BJ (cell line): ENCODE measurements around the gene PRSS1. TPM values are rescaled to one million over a fixed set of nuclear protein-coding genes. Genes with fewer than 3 reads are reported as not detected.

Experiments
- CTCF ChIA-PET: fragments of 350-600 bp; formaldehyde crosslinking; extraction: SDS; loops from one replicate; lab custom pipeline; 2021; ENCODE audit warnings: antibody characterized with exemption, inconsistent platforms; lab: Yijun Ruan, JAX
- POLR2A ChIA-PET: fragments of 300-600 bp; sonication (Branson Sonifier 250); formaldehyde crosslinking; extraction: SDS; loops from one replicate; lab custom pipeline; 2021; ENCODE audit warnings: antibody characterized with exemption; lab: Charles Lee
- DNase-seq: peaks from one replicate; pipeline ENCODE4 v3.0.0-alpha.2; 2011; ENCODE audit warnings: low read depth
- H3K27me3 ChIP-seq: 2 replicates; pipeline ENCODE4 v1.6.0; 2011; ENCODE audit warnings: low read length; ENCODE audit not compliant: control insufficient read depth, insufficient read depth
- H3K36me3 ChIP-seq: 2 replicates; pipeline ENCODE4 v1.5.1; 2011; ENCODE audit warnings: low read length; ENCODE audit not compliant: control insufficient read depth, insufficient read depth
- H3K4me3 ChIP-seq: 2 replicates; pipeline ENCODE4 v1.5.1; 2011; ENCODE audit warnings: low read depth, mild to moderate bottlenecking, control low read depth, low read length
- polyA plus RNA-seq: library from polyadenylated mRNA; depleted of rRNA; stranded (reverse); fragments of >200 nt; gene quantifications from 2 replicates; pipeline ENCODE4 v1.2.3, GENCODE V29; 2011
- TF ChIP-seq, protein P1 (sequence below): IDR thresholded peaks from 2 replicates; pipeline ENCODE4 v1.5.1; 2011; ENCODE audit warnings: low read depth, mild to moderate bottlenecking, control low read depth, inconsistent platforms, low read length, moderate library complexity; ENCODE audit not compliant: insufficient read depth

Gene PRSS1
- polyA plus RNA-seq, 1 experiment = not detected

GRCh38 chr7:142788303-142789289 lies 39.3 kb downstream of the PRSS1 start:
- ChIA-PET POLR2A (no interaction called here), CTCF (interaction anchor here (1.0 to 2.3 kb wide), 9 partner anchors 185 to 291 kb away, joined by 3 to 10 read pairs (median 4); no protein-coding TSS in a partner anchor)
- DNase-seq = no peak
- H3K27me3 ChIP-seq = peaks cover 9% of the 10 kb centered on the region
- H3K36me3 ChIP-seq = no peaks in the 10 kb centered on the region
- TF ChIP-seq, protein P1, sequence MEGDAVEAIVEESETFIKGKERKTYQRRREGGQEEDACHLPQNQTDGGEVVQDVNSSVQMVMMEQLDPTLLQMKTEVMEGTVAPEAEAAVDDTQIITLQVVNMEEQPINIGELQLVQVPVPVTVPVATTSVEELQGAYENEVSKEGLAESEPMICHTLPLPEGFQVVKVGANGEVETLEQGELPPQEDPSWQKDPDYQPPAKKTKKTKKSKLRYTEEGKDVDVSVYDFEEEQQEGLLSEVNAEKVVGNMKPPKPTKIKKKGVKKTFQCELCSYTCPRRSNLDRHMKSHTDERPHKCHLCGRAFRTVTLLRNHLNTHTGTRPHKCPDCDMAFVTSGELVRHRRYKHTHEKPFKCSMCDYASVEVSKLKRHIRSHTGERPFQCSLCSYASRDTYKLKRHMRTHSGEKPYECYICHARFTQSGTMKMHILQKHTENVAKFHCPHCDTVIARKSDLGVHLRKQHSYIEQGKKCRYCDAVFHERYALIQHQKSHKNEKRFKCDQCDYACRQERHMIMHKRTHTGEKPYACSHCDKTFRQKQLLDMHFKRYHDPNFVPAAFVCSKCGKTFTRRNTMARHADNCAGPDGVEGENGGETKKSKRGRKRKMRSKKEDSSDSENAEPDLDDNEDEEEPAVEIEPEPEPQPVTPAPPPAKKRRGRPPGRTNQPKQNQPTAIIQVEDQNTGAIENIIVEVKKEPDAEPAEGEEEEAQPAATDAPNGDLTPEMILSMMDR = no peak
- no peak overlapping the region for H3K4me3 ChIP-seq

- Histone ChIP-seq H3K4me3 (no peak overlapping the region), H3K27me3 (peaks cover 9% of the 10 kb centered on the region), H3K36me3 (no peaks in the 10 kb centered on the region)
- CTCF ChIA-PET = interaction anchor here (1.0 to 2.3 kb wide), 5 partner anchors 186 to 290 kb away, joined by 3 to 6 read pairs (median 4); no protein-coding TSS in a partner anchor
- POLR2A ChIA-PET = no interaction called here
- no peak for DNase-seq
- TF ChIP-seq, protein P1 = no peak
Measured at GRCh38 chr7:142789441-142789840, 40.2 kb downstream of the PRSS1 start.

DNA sequence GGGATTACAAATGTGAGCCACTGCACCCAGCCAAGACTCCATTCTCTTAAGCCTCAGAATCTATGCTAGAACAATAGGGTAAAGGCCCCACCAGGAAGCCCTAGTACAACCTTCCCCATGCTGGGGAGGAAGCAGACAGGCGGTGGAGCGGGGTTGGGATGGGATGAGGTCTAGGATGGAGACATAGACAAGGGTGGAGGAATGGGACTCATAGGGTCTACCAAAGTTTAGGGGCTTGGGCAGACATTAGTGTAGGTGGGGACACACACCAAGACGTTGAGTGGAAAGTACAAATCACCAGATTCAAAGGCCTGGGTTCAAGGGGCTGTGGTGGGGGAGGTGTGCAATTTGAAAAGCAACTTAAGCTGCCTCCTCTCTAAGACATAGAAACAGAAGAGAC lies 40.8 kb downstream of the PRSS1 start:
- Histone ChIP-seq H3K4me3 (no peak overlapping the region), H3K27me3 (peaks cover 9% of the 10 kb centered on the region), H3K36me3 (no peaks in the 10 kb centered on the region)
- ChIA-PET POLR2A (no interaction called here), CTCF (interaction anchor here (0.6 to 2.3 kb wide), 7 partner anchors 12 to 294 kb away, joined by 3 to 7 read pairs (median 4); no protein-coding TSS in a partner anchor)
- TF ChIP-seq, protein P1 = no peak
- no peak for DNase-seq

DNA sequence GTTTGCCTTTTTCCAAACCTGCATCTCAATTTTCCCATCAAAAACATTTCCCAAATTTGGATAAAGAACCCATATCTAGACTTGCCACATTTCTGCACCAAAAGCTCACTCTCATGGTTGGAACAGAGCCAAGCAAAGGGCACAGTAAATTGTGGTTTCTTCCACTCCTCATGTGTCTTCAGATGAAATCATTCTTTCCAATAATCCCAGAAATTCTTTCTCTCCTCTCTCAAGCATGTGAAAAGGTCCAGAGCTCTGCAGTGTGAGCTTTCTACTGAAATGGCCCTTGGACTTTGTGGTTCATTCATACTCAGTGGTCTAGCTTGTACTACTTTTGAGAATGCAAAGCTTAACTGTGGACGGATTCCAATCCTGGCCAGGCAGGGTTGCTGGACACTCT lies 41.3 kb downstream of the PRSS1 start:
- ChIA-PET POLR2A (no interaction called here), CTCF (interaction anchor here (0.6 to 1.8 kb wide), 4 partner anchors 13 to 294 kb away, joined by 3 to 7 read pairs (median 3); no protein-coding TSS in a partner anchor)
- Histone ChIP-seq H3K36me3 (no peaks in the 10 kb centered on the region), H3K27me3 (peaks cover 9% of the 10 kb centered on the region), H3K4me3 (no peak overlapping the region)
- TF ChIP-seq, protein P1 = no peak
- no peak for DNase-seq

- H3K4me3 ChIP-seq = no peak overlapping the region
- DNase-seq = no peak
- ChIA-PET POLR2A (no interaction called here), CTCF (interaction anchor here (1.1 to 3.8 kb wide), 3 partner anchors 9 to 267 kb away, joined by 3 to 34 read pairs (median 7); no protein-coding TSS in a partner anchor)
- H3K27me3 ChIP-seq = peaks cover 17% of the 10 kb centered on the region
- TF ChIP-seq, protein P1 = no peak
- H3K36me3 ChIP-seq = no peaks in the 10 kb centered on the region
Measured at GRCh38 chr7:142791502-142791901, 42.2 kb downstream of the PRSS1 start.
